Measurements from ENCODE around the gene SLC27A6.
"Not testable (repeated sequence)": the region's sequence is repeated elsewhere in the genome, so short reads cannot be mapped to it uniquely, and the experiment has no call there.

Gene SLC27A6, protein sequence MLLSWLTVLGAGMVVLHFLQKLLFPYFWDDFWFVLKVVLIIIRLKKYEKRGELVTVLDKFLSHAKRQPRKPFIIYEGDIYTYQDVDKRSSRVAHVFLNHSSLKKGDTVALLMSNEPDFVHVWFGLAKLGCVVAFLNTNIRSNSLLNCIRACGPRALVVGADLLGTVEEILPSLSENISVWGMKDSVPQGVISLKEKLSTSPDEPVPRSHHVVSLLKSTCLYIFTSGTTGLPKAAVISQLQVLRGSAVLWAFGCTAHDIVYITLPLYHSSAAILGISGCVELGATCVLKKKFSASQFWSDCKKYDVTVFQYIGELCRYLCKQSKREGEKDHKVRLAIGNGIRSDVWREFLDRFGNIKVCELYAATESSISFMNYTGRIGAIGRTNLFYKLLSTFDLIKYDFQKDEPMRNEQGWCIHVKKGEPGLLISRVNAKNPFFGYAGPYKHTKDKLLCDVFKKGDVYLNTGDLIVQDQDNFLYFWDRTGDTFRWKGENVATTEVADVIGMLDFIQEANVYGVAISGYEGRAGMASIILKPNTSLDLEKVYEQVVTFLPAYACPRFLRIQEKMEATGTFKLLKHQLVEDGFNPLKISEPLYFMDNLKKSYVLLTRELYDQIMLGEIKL

DNA sequence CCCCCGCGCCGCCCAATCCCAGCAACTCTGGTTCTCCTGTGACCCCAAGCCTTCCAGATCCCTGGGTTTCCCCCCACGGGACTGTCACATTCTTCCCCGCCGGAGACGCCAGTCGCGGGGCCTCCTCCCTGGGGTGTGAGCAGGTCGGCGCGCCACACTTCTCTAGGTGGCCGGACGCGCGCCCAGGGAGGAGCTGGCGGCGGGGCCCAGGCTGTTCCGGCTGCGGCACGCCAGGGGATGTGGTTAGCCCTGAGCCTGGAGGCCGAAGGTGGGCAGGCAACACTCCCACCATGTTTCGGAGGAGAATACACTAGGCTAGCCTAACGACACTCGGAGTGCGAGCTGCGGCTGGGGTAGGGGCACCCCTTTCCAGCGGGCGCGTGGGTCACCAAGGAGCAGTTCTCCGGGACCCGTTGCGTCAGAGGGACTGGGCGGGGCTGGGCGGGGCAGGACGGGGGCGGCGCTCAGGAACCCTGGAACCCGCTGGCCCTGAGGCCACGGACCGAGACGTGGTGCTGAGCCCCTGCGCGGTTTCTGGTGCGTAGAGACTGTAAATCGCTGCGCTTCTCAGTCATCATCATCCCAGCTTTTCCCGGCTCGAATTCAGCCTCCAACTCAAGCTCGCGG is at the start of gene SLC27A6:
Gene SLC27A6, plus strand, starts transcription at position 478 of the 627 bp plus-strand sequence. CDS start 650 bp downstream, outside the sequence.
- DNase-seq (ENCODE audit: low read depth): no peak

DNA sequence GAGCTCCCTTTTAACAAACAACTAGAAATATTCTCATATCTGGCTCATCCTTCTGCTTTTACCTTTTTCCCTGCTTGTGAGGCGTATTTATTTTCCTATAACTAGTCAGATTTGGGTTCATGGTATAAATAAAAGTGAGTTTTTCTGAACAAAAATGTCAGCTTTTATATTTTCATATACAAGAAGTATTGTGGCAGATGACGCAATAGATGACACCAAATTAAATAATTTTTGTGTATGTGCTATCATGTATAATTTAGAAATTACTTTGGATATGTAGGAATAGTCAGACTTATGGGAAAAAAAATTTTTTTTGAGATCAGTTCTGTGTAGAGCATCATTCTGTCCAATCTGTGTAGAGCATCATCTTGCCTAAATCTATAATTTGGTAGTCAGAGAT is 45.7 kb upstream of the SLC27A6 start:
- DNase-seq (ENCODE audit: low read depth): no peak

GRCh38 chr5:128920345-128921215 is 44.7 kb upstream of the SLC27A6 start:
- peak; percentile 73 for DNase-seq (ENCODE audit: low read depth)

- no peak for DNase-seq (ENCODE audit: low read depth)
Observed at GRCh38 chr5:128924299-128924698, 41.0 kb upstream of the SLC27A6 start.

- no peak for DNase-seq (ENCODE audit: low read depth)
Observed at GRCh38 chr5:128925973-128926372, 39.3 kb upstream of the SLC27A6 start.

GRCh38 chr5:128927644-128928043 is 37.6 kb upstream of the SLC27A6 start:
- DNase-seq (ENCODE audit: low read depth): no peak

GRCh38 chr5:128932232-128932631 is 33.1 kb upstream of the SLC27A6 start:
- not testable (repeated sequence) for DNase-seq (ENCODE audit: low read depth)

- not testable (repeated sequence) for DNase-seq (ENCODE audit: low read depth)
Observed at GRCh38 chr5:128943100-128943499, 22.2 kb upstream of the SLC27A6 start.

DNA sequence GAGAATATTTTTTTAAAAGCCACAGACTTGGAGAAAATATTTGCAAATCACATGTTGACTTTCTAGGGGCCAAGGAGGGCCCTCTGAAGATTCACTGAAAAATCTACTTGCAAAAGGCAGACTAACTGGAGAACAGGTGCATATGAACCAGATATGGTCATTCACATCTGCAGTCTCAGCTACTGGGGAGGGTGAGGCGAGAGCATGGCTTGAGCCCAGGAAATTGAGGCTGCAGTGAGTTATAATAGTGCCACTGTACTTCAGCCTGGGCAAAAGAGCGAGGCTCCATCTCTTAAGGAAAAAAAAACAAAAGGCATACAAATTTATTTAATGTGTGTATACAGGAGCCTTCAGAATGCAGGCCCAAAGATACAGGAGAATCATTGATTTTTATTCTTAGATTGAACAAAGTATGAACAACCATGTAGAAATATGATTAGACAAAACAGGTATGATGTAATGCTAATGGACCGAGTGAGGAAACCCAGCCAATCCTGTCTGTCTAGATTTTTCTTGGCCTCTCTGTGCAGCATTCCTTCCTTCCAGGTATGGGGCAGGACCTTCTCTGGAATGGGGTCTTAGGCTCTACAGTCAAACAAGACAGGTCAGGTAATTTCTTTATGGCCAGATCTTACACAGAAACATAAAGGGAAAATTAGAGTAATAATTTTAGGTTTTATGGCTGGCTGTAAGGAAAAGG is 15.3 kb upstream of the SLC27A6 start:
- DNase-seq (ENCODE audit: low read depth): no peak

GRCh38 chr5:128951301-128951700 is 14.0 kb upstream of the SLC27A6 start:
- not testable (repeated sequence) for DNase-seq (ENCODE audit: low read depth)

DNA sequence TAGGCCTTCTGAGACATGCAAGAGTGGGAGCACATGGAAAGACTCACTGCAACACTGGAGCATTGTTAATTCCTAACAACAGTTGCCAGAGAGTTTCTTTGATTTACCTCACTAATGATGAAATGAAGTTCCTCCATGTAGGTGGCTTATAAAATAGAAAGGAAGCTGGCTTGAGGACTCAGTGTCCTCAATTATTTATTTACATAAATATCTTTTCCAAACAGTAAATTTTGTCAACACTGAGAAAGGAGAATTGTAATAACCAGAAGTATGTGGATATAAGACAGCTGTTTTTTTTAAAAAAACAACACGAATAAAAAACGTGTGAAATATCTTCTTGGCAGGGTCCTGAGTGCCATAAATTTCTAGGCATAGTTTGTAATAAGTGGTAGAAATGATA is 9.1 kb upstream of the SLC27A6 start:
- no peak for DNase-seq (ENCODE audit: low read depth)

DNA sequence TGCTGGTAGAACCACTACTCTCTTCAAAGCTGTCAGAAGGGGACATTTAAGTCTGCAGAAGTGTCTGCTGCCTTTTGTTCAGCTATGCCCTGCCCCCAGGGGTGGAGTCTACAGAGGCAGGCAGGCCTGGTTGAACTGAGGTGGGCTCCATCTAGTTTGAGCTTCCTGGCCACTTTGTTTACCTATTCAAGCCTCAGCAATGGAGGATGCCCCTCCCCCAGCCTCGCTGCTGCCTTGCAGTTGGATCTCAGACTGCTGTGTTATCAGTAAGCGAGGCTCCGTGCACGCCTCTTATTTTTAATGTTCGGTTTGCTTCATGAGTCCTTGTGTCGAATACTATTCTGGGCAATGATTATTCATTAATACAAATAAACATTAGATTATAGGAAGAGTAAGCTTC is 3.1 kb upstream of the SLC27A6 start:
- DNase-seq (ENCODE audit: low read depth): no peak

- no peak for DNase-seq (ENCODE audit: low read depth)
Observed at GRCh38 chr5:128965638-128966302, 482 bp downstream of the SLC27A6 start.

DNA sequence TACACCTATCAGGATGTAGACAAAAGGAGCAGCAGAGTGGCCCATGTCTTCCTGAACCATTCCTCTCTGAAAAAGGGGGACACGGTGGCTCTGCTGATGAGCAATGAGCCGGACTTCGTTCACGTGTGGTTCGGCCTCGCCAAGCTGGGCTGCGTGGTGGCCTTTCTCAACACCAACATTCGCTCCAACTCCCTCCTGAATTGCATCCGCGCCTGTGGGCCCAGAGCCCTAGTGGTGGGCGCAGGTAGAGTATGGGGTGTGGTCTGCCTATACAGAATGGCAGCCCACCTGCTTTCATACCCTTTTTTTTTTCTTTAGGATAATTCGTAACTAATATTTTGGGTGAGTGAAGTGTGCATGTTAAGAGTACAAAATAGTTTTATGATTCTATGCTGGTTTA is 1.1 kb downstream of the SLC27A6 start:
- no peak for DNase-seq (ENCODE audit: low read depth)

DNA sequence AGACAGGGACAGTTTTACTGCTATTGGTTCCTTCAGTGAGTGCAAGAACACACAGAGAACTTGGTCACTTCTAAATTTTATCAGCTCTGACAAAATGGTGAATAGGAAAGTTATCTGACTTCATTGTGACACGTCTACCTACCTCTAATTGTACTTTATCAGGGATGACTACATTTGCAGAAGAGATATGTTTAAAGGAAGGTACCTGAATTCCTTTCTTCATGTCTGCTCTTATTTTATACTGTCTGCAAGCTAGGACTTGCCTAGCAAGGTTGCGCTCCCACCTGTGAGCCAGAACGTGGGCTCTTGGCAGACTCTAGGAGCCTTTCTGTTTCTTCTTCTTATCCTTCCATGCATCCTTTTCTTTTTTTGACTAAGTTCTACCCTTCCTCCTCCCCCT is 1.6 kb downstream of the SLC27A6 start:
- DNase-seq (ENCODE audit: low read depth): no peak

- DNase-seq (ENCODE audit: low read depth): no peak
Observed at GRCh38 chr5:128973244-128973643, 8.0 kb downstream of the SLC27A6 start.

GRCh38 chr5:128974567-128974966 is 9.3 kb downstream of the SLC27A6 start:
- DNase-seq (ENCODE audit: low read depth): no peak

- DNase-seq (ENCODE audit: low read depth): no peak
Observed at GRCh38 chr5:128979761-128980160, 14.5 kb downstream of the SLC27A6 start.

GRCh38 chr5:128980917-128981316 is 15.6 kb downstream of the SLC27A6 start:
- no peak for DNase-seq (ENCODE audit: low read depth)

DNA sequence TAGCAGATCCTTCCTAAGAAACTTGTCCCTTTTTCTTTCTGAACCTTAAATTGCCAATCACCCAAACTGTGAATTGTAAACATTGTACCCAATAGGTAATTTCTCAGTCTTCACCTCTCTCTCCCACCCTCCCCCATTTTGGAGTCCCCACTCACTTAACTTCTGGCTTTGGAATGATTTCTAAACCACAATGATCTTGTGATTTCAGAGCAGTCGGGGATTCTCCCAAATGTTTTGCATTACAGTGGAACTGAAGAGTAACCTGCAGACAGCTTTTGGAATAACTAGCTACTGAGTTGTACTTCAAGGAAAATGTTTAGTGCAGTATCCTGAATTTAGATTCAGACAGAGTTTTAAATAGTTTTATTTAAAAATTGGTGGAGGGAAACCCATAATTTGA is 19.2 kb downstream of the SLC27A6 start:
- DNase-seq (ENCODE audit: low read depth): no peak

DNA sequence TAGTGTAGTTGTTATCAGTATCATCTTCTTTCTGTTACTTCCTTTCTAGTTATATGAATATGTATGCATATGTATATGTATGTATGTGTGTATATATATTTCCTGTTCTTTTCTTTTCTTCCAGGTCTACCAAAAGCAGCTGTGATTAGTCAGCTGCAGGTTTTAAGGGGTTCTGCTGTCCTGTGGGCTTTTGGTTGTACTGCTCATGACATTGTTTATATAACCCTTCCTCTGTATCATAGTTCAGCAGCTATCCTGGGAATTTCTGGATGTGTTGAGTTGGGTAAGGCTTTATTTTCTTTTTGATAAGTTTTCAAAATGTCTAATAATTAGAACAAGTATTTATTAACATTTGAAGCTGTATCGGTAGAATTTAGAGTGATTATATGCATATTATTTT is 23.2 kb downstream of the SLC27A6 start:
- DNase-seq (ENCODE audit: low read depth): no peak

Measured in ELR (cell line).